GM12872 (cell line): ENCODE results near the gene SHQ1.

ENCODE experiments used
- CTCF ChIP-seq: IDR thresholded peaks from 3 replicates; pipeline ENCODE4 v1.5.1; 2011; ENCODE audit warnings: low read depth, mild to moderate bottlenecking, low read length, moderate library complexity; ENCODE audit not compliant: insufficient read depth

The SHQ1 gene

GRCh38 chr3:72721683-72722381, 126.4 kb downstream of the SHQ1 start:
- no peak for TF ChIP-seq CTCF

GRCh38 chr3:72720566-72720965, 127.7 kb downstream of the SHQ1 start:
- no peak for TF ChIP-seq CTCF

- no peak for TF ChIP-seq CTCF
Observed at GRCh38 chr3:72719137-72719536, 129.1 kb downstream of the SHQ1 start.

- TF ChIP-seq CTCF = no peak
Observed at GRCh38 chr3:72708441-72708840, 139.8 kb downstream of the SHQ1 start.

GRCh38 chr3:72702997-72703396, 145.2 kb downstream of the SHQ1 start:
- no peak for TF ChIP-seq CTCF

- TF ChIP-seq CTCF = no peak
Observed at GRCh38 chr3:72702390-72702789, 145.9 kb downstream of the SHQ1 start.

GRCh38 chr3:72700106-72700505, 148.1 kb downstream of the SHQ1 start:
- no peak for TF ChIP-seq CTCF

- no peak for TF ChIP-seq CTCF
Observed at GRCh38 chr3:72699631-72700030, 148.6 kb downstream of the SHQ1 start.
